Urinary bladder (tissue), 4 donors: ENCODE data around the gene GRK3. TPM values are rescaled to one million over a fixed set of nuclear protein-coding genes. Genes with fewer than 3 reads are reported as not detected.
"Not testable (repeated sequence)": the region's sequence is repeated elsewhere in the genome, so short reads cannot be mapped to it uniquely, and the experiment has no call there.

Source experiments
- DNase-seq: peaks from one replicate; pipeline ENCODE4 v3.0.0-alpha.2; 2015; ENCODE audit errors: extremely low spot score
- H3K27ac ChIP-seq: one replicate; pipeline ENCODE4 v1.5.1; 2013; ENCODE audit warnings: low read depth, mild to moderate bottlenecking, moderate library complexity
- H3K36me3 ChIP-seq: one replicate; pipeline ENCODE4 v1.6.1; 2013; ENCODE audit warnings: mild to moderate bottlenecking, moderate library complexity; ENCODE audit not compliant: insufficient read depth
- H3K4me1 ChIP-seq: one replicate; pipeline ENCODE4 v1.6.1; 2013; ENCODE audit warnings: mild to moderate bottlenecking, moderate library complexity; ENCODE audit not compliant: insufficient read depth
- H3K4me3 ChIP-seq: one replicate; pipeline ENCODE4 v1.5.1; 2013; ENCODE audit warnings: low read depth, low read length
- WGBS: extraction: QIAGEN DNeasy Blood & Tissue Kit; methylation state at CpG from one replicate; pipeline ENCODE4 v1.1.7; 2013; 5-methylcytosine and 5-hydroxymethylcytosine counted together
- polyA plus RNA-seq: library from polyadenylated mRNA; stranded (reverse); fragments of 200-250 nt; gene quantifications from one replicate; pipeline ENCODE4 v1.2.3, GENCODE V29; 2013
- total RNA-seq: library from RNA; depleted of rRNA; stranded (reverse); fragments of >200 nt; gene quantifications from one replicate; pipeline ENCODE4 v1.2.3, GENCODE V29; 2014
- donor health status: healthy with polysubstance abuse.
- donor health status: healthy.

GRK3 gene
- total and polyA plus RNA-seq, 2 donors = 2.7 to 15.8 TPM

DNA sequence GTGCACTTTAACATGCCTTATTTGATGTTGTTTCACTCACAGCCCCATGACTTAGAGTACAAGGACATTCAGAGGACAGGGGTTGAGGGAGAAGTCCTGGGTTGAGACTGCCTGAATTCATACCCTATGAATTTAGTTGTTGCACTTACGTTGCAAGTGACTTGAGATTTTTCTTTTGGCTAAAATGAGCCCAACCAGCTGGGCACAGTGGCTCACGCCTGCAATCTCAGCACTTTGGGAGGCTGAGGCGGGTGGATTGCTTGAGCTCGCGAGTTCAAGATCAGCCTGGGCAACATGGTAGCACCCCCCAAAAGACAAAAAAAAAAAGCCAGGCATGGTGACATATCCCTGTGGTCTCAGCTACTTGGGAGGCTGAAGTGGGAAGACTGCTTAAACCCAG, 7.3 kb upstream of the GRK3 start:
- 93% methylated on average over 5 of the region's 5 CpGs for WGBS
- no peak for DNase-seq
- Histone ChIP-seq H3K4me1 (no peaks in the 10 kb centered on the region), H3K27ac (no peak overlapping the region), H3K36me3 (no peaks in the 10 kb centered on the region), H3K4me3 (no peak overlapping the region)

DNA sequence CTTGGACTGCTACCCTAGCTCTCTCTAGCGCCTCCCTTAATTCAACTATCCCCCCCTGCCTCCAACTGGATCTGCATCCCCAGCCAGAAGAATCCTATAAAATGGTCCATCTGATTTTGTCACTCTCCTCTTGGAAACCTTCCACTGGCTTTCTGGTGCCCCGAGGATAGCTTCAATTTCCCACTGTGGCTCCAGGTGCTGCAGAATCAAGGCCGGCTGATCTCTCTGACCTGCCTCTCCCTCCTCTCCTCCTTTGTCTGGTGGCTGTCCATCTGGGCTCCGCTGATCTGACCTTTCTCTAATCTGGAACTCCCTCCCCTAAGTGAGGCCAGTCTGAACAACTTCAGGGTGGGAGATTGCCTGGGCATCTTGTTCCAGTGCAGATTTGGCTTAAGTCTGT, 6.1 kb upstream of the GRK3 start:
- Histone ChIP-seq H3K4me1 (no peaks in the 10 kb centered on the region), H3K36me3 (no peaks in the 10 kb centered on the region), H3K27ac (no peak overlapping the region), H3K4me3 (no peak overlapping the region)
- no peak for DNase-seq
- 92% methylated on average over 4 of the region's 4 CpGs for WGBS

DNA sequence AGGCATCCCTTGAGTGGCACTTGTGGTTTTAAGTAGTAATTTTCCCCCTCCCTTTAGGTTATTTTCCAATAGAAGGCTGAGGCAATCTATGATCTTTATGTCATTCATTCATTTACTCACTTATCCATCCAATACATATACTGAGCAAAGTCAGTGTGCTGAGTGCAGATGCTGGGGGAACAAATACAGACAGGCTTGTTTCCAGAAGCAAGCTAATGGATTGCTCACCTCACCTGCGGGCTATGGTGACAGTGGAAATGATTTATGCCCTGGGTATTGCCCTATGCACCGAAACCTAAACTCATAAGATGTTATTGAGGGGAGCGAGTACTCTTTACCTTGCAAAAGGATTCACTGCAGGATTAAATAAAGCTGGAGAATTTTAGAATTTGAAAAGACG, 4.6 kb upstream of the GRK3 start:
- H3K4me1 ChIP-seq, H3K27ac ChIP-seq, H3K4me3 ChIP-seq, H3K36me3 ChIP-seq, DNase-seq: not testable (repeated sequence)
- 87% methylated on average over 4 of the region's 4 CpGs for WGBS

DNA sequence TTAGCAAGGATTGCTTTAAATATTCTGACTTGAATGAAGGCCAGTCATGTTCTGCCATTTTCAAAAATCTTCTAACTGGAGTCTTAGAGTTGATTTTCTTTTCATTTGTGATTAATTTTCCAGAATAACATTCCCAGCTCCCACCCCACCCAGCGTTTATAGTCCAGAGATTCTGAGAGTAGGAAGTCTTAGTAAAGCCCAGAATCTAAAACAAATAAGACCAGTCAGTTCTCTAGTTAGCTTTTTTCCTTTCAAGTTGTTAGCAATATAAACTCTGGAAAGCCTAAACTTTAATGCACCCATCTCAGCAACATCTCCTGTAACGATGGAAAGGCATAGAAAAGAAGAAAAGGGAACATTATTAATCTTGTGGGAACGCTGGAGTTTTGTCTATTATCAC, 3.3 kb upstream of the GRK3 start:
- not testable (repeated sequence) for H3K27ac ChIP-seq

DNA sequence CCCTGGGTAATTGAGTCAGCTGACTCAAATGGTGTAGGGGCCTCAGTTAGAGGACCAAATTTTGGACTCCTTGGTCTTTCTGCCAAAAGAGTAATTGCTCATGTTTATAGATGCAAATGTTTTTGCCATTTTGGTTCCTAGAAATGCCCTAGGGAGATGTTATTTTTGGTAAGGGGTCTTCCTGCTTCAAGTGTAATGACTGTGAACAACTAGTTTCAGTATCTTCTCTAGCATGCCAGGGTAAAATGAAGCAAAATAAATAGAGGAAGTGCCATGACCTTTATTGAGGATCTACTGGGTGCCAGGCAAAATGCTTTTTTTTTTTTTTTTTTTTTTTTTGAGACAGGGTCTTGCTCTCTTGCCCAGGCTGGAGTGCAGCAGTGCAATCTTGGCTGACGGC, 2.5 kb upstream of the GRK3 start:
- not testable (repeated sequence) for H3K4me3 ChIP-seq, H3K4me1 ChIP-seq, H3K27ac ChIP-seq, H3K36me3 ChIP-seq, DNase-seq
- WGBS = 94% methylated on average over 1 of the region's 1 CpG

More for the DNA sequence above, 3.3 kb upstream of the GRK3 start:
- DNase-seq, H3K36me3 ChIP-seq, H3K4me1 ChIP-seq, H3K4me3 ChIP-seq: not testable (repeated sequence)
- WGBS = 80% methylated on average over 3 of the region's 3 CpGs

DNA sequence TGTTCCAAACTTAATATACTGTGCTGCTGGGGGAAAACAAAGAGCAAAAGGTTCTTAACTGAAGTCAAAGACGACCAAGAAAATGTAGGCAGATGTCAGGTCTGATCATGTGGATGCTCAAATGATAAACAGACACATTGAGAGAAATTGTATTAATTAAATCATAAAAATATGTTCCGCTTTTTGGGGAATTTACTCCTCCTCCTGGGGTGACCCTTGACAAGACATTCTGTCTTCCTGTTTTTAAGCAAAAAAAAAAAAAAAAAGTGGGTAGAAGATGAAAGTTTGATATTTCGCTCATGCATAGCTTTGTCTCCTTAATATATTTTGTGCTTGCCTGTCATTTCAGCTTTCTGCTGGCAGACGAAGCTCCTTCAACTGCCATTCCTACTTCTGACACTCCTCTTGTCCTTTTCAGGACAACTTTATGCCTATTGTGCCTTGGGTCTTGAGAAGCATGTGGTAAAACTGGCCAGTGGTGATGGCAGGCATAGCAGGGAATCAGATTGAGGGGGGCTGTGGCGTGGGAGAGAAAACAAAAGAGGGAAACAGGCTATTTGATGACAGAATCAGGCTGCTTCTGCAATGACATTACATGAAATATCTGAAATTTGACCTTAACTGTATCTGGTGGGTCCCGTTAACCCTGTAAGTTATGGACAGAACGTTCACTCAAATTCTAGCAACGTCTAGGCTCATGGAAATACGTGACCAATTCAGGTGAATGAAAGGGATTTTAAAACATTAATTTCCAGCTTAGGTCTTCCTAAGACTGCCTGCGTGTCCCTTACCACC, 1.3 kb upstream of the GRK3 start:
- not testable (repeated sequence) for H3K36me3 ChIP-seq, DNase-seq, H3K27ac ChIP-seq, H3K4me1 ChIP-seq, H3K4me3 ChIP-seq
- 37% methylated on average over 10 of the region's 10 CpGs for WGBS

DNA sequence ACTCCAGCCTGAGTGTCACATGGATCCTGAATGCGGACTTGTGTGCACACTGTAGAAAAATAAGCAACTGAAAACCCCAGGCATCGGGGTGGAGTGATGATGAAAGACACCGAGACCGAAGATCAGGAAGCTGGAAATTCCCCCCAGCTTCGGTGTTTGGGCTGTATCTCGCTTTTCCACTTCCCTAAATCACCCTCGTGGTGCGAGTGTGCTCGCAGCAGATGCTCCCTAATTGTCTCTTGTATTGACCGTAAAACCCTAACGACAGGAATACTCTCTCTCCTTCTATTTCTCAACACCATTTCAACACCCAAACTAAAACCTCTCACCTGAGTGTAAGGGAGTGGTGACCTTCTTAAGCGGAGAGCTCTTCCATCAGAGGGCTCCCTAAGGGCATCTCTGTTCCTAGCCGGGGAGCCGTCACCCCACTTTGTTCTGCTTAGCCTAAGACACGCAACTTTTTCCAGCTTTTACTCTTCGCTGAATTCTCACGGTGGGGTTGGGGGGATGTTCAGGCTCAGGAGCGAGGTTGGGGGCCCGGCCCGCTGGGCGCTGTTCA, 635 bp upstream of the GRK3 start:
- no peak overlapping the region for H3K27ac ChIP-seq
- no peak for DNase-seq
- no peaks in the 10 kb centered on the region for H3K36me3 ChIP-seq
- H3K4me3 ChIP-seq = peak overlapping the region; percentile 93
- 3% methylated on average over 21 of the region's 21 CpGs for WGBS
- no peaks in the 10 kb centered on the region for H3K4me1 ChIP-seq

DNA sequence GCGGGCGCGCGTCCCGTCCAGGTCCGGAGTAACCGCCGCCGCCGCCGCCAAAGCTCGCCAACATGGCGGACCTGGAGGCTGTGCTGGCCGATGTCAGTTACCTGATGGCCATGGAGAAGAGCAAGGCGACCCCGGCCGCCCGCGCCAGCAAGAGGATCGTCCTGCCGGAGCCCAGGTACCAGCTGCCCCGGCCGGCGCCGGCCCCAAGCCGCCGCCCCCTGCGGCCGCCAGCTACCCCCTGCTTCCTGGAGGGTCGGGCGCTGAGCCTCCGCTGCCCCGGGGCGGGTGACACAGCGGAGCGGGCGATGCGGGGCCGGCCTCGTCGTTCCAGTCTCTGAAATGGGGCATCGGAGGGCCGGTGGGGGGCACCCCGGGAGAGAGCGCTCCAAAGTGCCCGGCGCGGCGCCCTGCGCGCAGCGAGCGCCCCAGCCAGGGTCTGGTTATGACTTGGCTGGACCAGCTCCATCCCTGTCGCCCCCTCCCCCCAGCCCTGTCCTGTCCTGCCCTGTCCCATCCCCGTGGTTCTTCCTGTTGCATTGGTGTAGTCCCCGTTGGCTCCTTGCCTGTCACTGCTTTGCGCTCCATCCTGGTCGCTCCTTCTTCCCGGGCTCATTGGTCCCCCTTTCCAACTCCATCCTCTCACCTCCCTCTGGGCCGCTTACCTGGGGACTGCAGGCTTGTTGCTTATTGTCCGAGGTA, 653 bp downstream of the GRK3 start:
- Histone ChIP-seq H3K4me1 (no peaks in the 10 kb centered on the region), H3K4me3 (peak overlapping the region; percentile 93), H3K27ac (peak overlapping the region; percentile 43), H3K36me3 (no peaks in the 10 kb centered on the region)
- under 1% methylated on average over 61 of the region's 61 CpGs for WGBS
- DNase-seq = no peak

DNA sequence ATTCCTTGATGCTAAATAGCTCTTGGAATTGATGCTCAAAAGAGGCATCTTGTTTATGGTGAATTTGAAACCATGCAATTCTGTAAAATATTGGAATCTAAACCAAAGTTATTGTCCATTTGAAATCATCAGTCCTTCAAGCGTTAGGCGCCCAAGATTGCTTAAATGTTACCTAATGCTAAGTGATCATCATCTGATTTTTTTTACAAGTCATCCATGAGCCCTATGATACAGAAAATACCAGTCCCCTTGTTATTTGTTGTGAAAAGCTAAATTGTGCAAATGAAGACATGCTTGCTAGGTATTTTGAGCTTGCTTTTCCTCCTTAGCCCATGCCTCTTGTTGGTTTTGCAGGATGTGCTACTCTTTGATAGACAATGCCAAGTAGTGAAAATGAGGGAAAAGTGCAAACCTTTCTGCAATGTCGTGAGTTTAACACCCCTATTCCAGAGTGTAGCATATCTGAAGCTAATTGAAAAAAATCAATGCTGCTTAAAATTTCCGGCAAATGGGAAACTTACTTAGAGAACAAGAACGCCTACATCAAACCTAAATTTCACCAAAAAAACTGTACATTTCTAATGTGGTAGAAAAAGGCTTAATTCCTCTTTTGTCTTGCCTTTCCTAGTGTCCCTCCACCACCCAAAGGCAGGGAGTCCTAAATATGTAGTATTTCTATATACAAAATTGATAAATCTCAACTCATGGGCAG, 1.9 kb downstream of the GRK3 start:
- Histone ChIP-seq H3K4me3 (no peak overlapping the region), H3K27ac (no peak overlapping the region), H3K4me1 (no peaks in the 10 kb centered on the region), H3K36me3 (no peaks in the 10 kb centered on the region)
- DNase-seq = no peak
- WGBS = 89% methylated on average over 5 of the region's 5 CpGs

DNA sequence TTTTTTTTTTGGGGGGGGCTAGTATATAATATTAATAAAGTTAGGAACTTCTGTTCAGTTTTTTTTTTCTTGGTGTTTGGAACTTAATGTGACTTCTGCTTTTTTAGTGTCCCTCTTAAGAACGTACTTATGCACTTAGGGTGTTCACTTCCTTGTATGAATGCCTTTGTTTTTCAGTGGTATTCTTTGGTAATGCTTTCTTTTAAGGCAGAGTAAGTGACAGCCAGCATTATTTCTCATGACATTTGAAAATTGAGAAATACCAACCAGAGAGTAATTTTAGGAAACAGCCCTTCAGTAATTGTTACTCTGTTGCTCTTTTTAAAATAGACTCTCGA, 2.4 kb downstream of the GRK3 start:
- DNase-seq = no peak
- Histone ChIP-seq H3K36me3 (no peaks in the 10 kb centered on the region), H3K4me3 (no peak overlapping the region), H3K4me1 (no peaks in the 10 kb centered on the region), H3K27ac (no peak overlapping the region)
- 81% methylated on average over 2 of the region's 2 CpGs for WGBS

DNA sequence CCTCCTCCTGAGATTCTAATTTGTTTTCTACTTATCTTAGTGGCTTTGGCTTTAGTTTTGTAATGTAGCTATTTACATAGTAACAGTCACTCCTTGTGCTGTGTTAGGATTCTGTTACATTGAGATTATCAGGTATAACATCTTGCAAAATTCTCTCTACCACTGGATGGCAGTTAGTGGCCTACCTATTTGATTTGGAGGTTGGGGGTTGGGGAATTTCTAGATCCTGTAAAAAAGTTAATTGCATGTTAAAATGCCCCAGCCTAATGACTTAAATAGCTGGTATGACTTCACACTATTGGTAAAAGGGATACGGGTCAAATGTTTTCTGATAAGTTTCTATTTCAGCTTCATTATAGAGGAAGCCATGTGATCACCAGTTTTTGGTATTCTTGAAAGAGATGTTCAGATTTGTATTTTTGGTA, 2.8 kb downstream of the GRK3 start:
- H3K4me3 ChIP-seq = no peak overlapping the region
- 86% methylated on average over 1 of the region's 1 CpG for WGBS
- no peaks in the 10 kb centered on the region for H3K36me3 ChIP-seq
- no peak overlapping the region for H3K27ac ChIP-seq
- H3K4me1 ChIP-seq = no peaks in the 10 kb centered on the region
- DNase-seq = no peak

DNA sequence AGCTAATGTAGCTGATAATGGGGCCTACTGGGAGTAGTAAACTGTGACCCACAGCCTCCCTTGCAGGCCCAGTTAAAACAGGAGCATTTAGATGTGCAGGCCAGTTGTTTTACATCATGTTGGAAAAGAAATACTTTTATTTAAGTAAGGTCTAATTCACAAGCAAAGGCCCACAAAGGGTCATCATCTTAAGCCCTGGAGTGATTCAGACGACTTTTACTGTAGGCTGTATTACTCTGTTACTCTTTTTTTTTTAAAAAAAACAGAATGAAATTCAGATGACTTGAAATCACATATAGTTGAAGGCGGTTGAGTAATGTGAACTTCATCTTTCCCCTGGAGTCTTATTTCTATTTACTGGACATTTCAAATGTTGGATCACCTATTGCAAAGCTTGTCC, 3.6 kb downstream of the GRK3 start:
- 77% methylated on average over 2 of the region's 2 CpGs for WGBS

DNA sequence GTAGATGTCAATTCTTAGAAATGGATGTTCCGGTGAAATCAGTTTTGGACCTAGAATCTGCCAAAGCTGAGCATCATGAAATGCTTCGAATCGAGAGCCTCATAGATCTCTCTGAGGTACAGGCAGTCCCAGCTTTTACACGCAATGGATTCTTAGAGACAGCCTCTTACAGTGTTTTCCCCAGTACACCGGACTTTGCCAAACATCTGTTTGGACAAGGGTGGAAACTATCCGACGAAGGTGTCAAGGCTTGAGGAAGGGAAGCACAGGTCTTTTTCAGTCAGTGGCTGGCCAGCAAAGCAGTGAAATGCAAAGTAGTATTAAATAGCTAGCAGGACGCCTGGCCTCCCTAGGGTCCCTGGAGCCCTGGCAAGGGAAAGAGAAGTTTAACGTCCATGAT, 4.9 kb downstream of the GRK3 start:
- no peak for DNase-seq
- WGBS = 85% methylated on average over 9 of the region's 9 CpGs
- H3K27ac ChIP-seq = no peak overlapping the region
- no peaks in the 10 kb centered on the region for H3K4me1 ChIP-seq
- H3K4me3 ChIP-seq = no peak overlapping the region
- no peaks in the 10 kb centered on the region for H3K36me3 ChIP-seq

More for the DNA sequence above, 3.6 kb downstream of the GRK3 start:
- H3K4me1 ChIP-seq, H3K27ac ChIP-seq, H3K36me3 ChIP-seq, H3K4me3 ChIP-seq, DNase-seq: not testable (repeated sequence)

DNA sequence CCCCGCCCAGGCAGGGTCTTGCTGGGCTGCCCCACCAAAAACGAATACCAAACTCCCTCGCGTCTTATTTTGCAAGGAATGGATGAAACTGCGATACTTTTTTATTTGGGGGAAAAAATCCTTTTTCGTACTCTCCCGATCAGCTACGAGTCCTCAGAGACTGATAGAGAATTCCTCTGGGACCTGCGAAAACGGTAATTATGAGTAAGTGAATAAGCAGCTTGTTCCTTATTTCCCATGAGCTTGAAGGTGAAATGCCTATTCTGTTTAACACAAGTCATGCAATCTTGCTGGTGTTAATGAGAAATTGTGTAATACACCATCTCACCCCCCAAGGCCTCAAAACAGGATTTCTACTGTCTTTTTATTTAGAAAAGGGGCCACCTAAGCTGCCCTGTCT, 5.5 kb downstream of the GRK3 start:
- H3K36me3 ChIP-seq = no peaks in the 10 kb centered on the region
- no peak overlapping the region for H3K4me3 ChIP-seq
- DNase-seq = no peak
- H3K4me1 ChIP-seq = no peaks in the 10 kb centered on the region
- H3K27ac ChIP-seq = no peak overlapping the region
- 95% methylated on average over 10 of the region's 10 CpGs for WGBS
